ENCODE data around the gene DNASE1L3. TPM values are rescaled to one million over a fixed set of nuclear protein-coding genes. Genes with fewer than 3 reads are reported as not detected.

Gene DNASE1L3
- polyA plus RNA-seq, 3 donors = 0.19 TPM; not detected in 2

DNA sequence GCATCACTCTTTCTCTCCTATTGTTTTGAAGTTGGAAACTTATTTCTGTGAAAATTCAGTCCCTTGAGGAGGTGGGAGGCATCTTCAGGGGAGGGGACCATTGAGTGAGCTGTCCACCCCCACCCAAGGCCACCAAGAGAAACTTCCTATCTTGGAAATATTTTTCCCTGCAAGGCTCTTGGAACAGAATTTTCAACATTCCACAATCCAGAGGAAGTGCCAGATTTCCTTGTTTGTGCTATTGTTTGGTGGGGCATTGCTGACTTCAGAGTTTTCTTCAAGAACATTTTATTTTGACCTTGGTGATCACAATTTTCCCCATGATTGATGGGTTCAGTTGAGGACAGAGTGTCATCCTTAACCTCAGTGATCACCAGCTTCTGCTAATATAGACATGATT lies 12.0 kb downstream of the DNASE1L3 start:
- Histone ChIP-seq H3K27ac (ENCODE audit: low read depth in 1 of 2, low read length in 2 of 2) (no peak overlapping the region), H3K27me3 (ENCODE audit: control insufficient read depth in 2 of 2, insufficient read depth in 2 of 2, low read length in 2 of 2) (no peaks in the 10 kb centered on the region), H4K20me1 (ENCODE audit: insufficient read depth, low read length) (no peaks in the 10 kb centered on the region), H3K4me1 (ENCODE audit: control insufficient read depth in 1 of 2, insufficient read depth in 2 of 2, low read length in 2 of 2) (peaks cover 21 to 22% of the 10 kb centered on the region in 2 donors), H3K79me2 (ENCODE audit: insufficient read depth, low read length) (no peaks in the 10 kb centered on the region), H2AFZ (ENCODE audit: insufficient read depth, low read depth, low read length, poor library complexity, severe bottlenecking) (no peak overlapping the region), H3K4me3 (replicated peaks in 1 of 3; ENCODE audit: low read depth in 2 of 3, low read length in 3 of 3) (no peak overlapping the region), H3K36me3 (replicated peaks in 1 of 2; ENCODE audit: control insufficient read depth in 1 of 2, insufficient read depth in 2 of 2, low read length in 2 of 2) (no peaks in the 10 kb centered on the region), H3K9ac (ENCODE audit: insufficient read depth, low read length, poor library complexity, severe bottlenecking) (no peak overlapping the region), H3K9me3 (replicated peaks in 1 of 2; ENCODE audit: control insufficient read depth in 1 of 2, insufficient read depth in 1 of 2, low read length in 2 of 2) (no peaks in the 10 kb centered on the region), H3K4me2 (replicated peaks; ENCODE audit: extremely low read depth, low read length, poor library complexity, severe bottlenecking) (no peak overlapping the region)
- H3K27me3 Mint-ChIP-seq (ENCODE audit: low read depth in 3 of 3) = peaks cover 0 to 2% (median 0%) of the 10 kb centered on the region in 3 donors
- H3K4me1 Mint-ChIP-seq = peaks cover 19% of the 10 kb centered on the region
- intact Hi-C loops (cut with micrococcal nuclease) = no loop called here
- H3K9me3 Mint-ChIP-seq = peaks cover 0 to 10% (median 4%) of the 10 kb centered on the region in 7 donors
- DNase-seq = no peak
- no peaks in the 10 kb centered on the region for H3K36me3 Mint-ChIP-seq
- no peak overlapping the region for H3K27ac Mint-ChIP-seq
- TF ChIP-seq, protein P1, sequence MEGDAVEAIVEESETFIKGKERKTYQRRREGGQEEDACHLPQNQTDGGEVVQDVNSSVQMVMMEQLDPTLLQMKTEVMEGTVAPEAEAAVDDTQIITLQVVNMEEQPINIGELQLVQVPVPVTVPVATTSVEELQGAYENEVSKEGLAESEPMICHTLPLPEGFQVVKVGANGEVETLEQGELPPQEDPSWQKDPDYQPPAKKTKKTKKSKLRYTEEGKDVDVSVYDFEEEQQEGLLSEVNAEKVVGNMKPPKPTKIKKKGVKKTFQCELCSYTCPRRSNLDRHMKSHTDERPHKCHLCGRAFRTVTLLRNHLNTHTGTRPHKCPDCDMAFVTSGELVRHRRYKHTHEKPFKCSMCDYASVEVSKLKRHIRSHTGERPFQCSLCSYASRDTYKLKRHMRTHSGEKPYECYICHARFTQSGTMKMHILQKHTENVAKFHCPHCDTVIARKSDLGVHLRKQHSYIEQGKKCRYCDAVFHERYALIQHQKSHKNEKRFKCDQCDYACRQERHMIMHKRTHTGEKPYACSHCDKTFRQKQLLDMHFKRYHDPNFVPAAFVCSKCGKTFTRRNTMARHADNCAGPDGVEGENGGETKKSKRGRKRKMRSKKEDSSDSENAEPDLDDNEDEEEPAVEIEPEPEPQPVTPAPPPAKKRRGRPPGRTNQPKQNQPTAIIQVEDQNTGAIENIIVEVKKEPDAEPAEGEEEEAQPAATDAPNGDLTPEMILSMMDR (IDR thresholded peaks at IDR 0.05) = no peak
- no peak overlapping the region for H3K4me3 Mint-ChIP-seq

DNA sequence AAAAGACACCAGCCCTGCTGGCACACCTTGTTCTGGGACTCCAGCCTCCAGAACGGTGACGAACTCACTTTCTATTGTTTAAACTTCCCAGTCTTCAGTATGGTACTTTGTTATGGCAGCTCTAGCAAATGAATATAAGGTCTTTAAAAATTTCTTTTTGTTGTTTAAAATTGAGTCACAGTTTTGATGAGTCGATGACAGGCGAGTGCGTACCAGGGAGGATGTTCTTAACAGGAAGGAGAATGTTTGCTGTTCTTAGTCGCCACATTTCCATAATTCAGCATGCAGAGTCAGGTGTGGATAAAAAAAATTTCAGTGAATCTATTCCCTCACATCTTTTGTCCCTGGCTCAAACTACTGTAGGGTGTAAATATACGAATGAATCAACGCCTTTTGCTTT lies 12.4 kb downstream of the DNASE1L3 start:
- peaks cover 21 to 22% of the 10 kb centered on the region in 2 donors for H3K4me1 ChIP-seq (ENCODE audit: control insufficient read depth in 1 of 2, insufficient read depth in 2 of 2, low read length in 2 of 2)
- no peaks in the 10 kb centered on the region for H4K20me1 ChIP-seq (ENCODE audit: insufficient read depth, low read length)
- H3K4me3 ChIP-seq (replicated peaks in 1 of 3; ENCODE audit: low read depth in 2 of 3, low read length in 3 of 3) = no peak overlapping the region
- no peak overlapping the region for H3K9ac ChIP-seq (ENCODE audit: insufficient read depth, low read length, poor library complexity, severe bottlenecking)
- Mint-ChIP-seq H3K4me1 (peaks cover 19% of the 10 kb centered on the region), H3K36me3 (no peaks in the 10 kb centered on the region), H3K27me3 (ENCODE audit: low read depth in 3 of 3) (peaks cover 0 to 2% (median 1%) of the 10 kb centered on the region in 3 donors), H3K9me3 (peaks cover 0 to 10% (median 4%) of the 10 kb centered on the region in 7 donors), H3K4me3 (no peak overlapping the region), H3K27ac (peak overlapping the region in 1 of 7 donors; percentile 0)
- no peaks in the 10 kb centered on the region for H3K36me3 ChIP-seq (replicated peaks in 1 of 2; ENCODE audit: control insufficient read depth in 1 of 2, insufficient read depth in 2 of 2, low read length in 2 of 2)
- DNase-seq = no peak
- WGBS (ENCODE audit: insufficient coverage) = no CpG with 5 or more reads among the region's 8 CpGs
- no peaks in the 10 kb centered on the region for H3K9me3 ChIP-seq (replicated peaks in 1 of 2; ENCODE audit: control insufficient read depth in 1 of 2, insufficient read depth in 1 of 2, low read length in 2 of 2)
- H3K27me3 ChIP-seq (ENCODE audit: control insufficient read depth in 2 of 2, insufficient read depth in 2 of 2, low read length in 2 of 2) = no peaks in the 10 kb centered on the region
- H2AFZ ChIP-seq (ENCODE audit: insufficient read depth, low read depth, low read length, poor library complexity, severe bottlenecking) = no peak overlapping the region
- intact Hi-C loops (cut with micrococcal nuclease) = no loop called here
- no peaks in the 10 kb centered on the region for H3K79me2 ChIP-seq (ENCODE audit: insufficient read depth, low read length)
- TF ChIP-seq, protein P1 (IDR thresholded peaks at IDR 0.05) = no peak
- H3K27ac ChIP-seq (ENCODE audit: low read depth in 1 of 2, low read length in 2 of 2) = no peak overlapping the region
- H3K4me2 ChIP-seq (replicated peaks; ENCODE audit: extremely low read depth, low read length, poor library complexity, severe bottlenecking) = no peak overlapping the region

Measured in CD14-positive monocyte (primary cell).